HG03064 (cell line): ENCODE data around the gene CDH23.

ENCODE experiments used
- ATAC-seq: cut with Tn5 transposase; IDR thresholded peaks from one replicate; pipeline ENCODE4 v1.9.1; 2021; ENCODE audit warnings: low read depth; ENCODE audit not compliant: unreplicated experiment

Gene CDH23

DNA sequence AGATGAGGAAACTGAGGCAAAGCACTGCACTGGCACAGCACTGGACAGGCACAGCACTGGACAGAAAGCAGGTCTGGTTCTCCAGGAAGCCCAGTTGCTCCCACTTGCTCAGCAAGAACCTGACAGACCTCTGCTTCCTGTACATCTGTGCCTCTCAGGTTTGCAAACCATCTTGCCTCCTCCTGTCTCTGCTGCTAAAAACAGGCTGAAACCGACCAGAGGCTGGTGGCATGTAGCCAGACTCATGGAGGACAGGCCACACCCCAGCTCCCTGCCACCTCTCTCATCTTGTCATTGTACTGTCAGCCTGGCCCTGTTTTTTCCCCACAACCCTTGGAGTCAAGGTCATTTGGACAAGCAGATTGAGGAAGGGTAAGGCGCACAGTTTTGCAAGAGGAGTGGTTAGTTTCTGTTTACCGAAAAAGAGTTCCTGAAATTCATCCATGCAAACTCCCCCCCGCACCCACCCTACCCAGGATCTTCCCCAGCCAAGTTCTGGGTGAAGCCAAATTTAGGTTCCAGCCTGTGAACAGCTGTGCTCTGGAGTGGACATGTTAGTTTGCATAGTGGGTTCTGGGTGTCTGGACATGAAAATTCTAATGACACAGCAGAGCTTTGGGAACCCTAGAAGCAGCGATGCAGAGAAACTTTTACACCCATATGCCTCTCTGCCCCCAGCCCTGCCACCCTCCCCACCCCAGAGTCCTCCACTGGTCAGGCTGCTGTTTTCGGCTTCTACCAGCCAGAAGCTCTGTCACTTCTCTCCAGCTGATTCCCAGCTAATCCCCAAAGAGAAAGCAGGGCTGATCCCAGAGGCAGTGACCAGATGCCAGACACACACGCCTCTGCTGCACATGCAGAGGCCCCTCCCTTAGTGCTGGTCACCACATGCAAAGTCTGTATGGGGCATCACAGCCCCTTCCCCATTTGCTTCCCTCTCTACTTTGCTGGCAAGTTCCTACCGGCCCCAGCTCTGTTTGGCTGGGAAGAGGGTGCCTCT, 331.3 kb downstream of the CDH23 start:
- peak; percentile 61 for ATAC-seq

DNA sequence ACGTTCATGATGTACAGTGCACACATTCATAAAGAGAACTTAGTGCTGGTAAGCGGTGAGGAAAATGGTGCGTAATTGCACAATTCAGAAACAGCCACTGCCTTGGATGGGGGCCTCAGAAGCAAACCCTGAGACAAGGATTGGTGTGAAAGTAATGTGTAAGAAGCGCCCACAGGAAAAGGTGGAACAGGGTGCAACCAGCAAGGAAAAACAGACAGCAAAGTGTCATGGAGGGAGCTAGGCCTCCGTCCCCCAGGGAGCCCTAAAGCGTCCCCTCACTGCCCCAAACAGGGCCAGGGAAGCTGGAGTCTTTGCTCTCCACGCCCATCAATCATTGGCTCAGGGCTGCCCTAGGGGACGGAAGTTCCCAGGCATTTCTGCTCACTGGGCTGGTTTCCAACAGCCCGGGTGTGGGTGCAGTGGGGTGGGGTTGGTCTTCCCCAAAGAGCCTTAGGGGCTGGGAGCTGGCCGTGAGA, 332.5 kb downstream of the CDH23 start:
- no peak for ATAC-seq

DNA sequence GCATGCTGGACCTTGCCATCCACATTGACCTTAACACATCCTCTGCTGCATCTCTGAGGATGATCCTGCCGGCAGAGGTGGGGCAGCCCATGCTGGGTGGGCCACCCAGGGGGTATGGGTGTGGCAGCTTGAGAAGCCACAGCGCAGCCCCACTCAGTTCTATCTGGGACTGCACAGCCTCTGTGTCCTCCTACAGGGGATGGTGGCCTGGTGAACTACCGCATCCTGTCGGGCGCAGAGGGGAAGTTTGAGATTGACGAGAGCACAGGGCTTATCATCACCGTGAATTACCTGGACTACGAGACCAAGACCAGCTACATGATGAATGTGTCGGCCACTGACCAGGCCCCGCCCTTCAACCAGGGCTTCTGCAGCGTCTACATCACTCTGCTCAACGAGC, 335.1 kb downstream of the CDH23 start:
- ATAC-seq, result no peak

DNA sequence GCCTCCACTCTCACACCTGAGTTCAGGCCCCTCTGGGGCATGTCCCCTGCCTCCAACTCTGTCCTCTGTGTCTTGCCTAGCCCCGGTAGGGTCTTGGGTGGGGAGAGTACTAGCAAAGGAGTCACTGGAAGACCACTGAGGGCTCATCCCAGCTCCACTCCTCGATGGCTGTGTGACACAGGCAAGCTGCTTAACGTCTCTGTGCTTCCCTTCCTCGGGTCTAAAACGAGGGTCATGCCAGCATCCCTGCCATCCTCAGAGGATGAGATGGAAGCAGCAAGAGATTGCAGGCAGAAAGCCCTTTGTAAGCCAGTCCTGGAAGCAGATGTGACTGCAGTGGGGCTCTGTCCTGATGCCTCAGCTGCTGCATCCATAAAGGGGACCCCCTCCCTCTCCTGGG, 338.1 kb downstream of the CDH23 start:
- no peak for ATAC-seq

DNA sequence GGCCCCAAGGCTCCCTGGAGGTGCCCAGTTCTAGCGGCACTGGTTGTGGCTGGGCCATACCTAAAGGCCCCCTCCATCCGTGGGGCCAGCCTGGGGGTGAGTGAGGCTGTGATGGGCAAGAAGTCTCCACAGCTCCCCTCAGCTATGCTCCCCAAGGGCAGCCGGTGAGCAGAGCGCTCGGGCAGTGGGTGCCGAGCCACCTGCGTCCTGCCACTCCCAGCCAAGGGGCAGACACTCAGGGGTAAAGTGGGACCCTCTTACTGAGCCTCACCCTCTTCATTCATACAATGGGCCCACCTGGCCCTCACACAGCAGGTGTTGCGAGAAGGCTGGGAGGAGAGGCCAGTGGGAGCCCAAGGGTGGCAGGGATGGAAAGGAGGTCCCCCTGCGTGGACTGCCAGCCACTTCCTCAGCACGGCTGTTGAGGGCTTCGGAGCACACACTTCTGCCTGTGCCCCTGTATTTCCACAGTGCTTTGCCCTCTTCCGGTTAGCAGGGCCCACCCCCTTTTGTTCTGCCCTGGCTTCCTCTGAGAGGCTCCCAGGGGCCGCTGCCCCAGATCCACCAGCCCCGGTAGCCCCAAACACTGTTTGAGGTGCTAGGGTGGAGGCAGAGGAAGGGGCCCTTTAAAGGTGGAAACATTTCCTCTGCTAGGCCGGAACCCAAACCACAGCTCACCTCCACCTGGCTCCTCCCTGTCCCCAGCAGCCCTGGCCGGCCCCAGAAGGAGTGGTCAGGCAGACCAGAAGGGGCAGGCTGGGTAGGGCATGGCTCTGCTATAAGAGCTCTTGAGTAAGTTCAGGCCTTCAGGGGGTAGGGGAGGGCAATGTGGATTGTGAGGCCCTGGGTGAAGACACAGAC, 339.2 kb downstream of the CDH23 start:
- ATAC-seq, result no peak

DNA sequence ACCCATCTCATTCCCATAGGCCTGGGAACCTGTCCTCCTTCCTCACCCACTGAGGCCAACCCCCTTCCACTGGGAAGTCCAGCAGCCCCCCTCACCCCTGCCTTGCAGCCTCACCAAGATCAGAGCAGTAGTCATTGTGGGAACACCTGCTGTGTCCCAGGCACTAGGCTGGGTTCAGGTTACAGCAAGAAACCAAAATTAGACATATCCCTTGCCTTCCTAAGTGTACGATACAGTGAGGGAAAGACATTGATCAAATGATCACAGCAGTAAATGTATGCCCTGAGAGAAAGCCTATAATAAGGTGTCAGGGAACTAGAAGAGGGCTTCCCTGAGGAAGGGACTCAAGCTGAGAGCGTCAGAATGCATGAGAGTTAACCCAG, 339.8 kb downstream of the CDH23 start:
- ATAC-seq, result no peak

DNA sequence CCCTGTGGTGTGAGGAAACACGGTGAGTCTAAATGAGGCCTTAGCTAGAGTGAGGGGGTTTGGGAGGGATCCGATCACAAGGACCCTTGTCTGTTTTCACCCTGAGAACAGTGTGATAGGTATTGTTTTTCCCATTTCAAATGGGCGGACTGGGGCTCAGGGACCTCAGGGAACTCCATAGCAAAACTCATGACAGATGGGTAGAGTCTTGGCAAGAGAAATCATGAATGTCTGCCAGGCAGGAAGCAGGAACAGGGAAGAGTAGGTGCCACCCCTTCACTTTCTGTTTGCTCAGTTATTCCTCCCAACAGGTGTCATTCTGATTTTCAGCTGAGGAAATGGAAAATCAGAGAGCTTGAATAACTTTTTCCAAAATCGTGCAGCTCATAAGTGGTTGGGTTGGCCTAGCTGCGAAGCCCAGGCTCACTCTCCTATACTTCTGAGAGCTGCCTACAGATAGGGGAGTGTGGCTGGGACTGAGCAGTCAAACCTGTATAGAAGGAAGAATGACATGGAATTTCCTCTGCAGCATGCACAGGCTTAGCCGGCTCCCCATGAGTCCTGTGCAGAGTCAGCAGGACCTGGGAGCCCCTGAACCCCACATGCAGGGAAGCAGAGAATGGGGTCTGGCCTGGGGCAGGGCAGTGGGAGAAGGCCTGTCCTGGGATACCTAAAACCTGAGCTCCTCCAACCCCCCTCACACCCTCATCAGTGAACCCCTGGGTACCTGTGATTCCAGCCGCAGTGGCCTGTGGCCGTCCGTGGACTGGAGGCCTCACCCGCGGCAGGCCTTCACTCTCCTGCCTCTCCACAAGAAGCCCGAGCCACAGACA, 340.5 kb downstream of the CDH23 start:
- no peak for ATAC-seq

DNA sequence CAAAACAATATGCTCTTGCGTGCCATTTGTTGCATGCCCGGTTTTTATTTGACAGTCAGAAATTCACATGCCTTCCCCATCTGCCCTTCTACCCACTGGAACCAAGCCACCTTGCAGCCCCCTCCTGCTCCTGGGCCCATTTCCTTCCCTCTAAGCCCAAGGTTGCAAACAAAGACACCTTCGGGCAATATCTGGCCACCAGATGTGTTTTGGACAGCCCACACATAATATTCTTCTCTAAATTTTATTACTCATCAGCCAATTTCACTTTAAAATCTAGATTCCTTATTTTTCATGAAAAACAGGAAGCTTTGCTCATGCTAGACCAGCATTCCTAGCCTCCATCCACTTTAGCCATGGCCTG, 341.1 kb downstream of the CDH23 start:
- ATAC-seq, result no peak

DNA sequence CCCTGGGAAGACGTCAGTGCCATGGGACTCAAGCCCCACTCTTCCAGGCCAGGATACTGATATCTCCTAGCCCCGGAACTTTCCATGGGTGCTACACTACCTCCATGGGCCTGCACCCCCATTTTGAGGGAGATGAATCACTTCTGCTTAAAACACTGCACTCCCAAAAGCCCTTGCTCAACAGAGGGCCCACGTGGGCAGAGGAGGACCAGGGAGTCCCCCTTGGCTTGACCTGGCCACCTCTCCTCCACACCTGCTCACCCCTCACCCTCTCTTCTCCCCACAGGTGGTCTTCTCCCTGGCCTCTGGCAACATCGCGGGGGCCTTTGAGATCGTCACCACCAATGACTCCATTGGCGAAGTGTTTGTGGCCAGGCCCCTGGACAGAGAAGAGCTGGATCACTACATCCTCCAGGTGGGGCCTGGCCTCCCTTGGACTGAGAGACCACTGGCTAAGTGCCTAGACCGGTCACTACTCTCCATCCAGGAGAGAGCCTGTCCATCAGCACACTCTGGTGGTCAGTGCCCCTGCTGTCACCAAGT, 342.7 kb downstream of the CDH23 start:
- ATAC-seq, result no peak

DNA sequence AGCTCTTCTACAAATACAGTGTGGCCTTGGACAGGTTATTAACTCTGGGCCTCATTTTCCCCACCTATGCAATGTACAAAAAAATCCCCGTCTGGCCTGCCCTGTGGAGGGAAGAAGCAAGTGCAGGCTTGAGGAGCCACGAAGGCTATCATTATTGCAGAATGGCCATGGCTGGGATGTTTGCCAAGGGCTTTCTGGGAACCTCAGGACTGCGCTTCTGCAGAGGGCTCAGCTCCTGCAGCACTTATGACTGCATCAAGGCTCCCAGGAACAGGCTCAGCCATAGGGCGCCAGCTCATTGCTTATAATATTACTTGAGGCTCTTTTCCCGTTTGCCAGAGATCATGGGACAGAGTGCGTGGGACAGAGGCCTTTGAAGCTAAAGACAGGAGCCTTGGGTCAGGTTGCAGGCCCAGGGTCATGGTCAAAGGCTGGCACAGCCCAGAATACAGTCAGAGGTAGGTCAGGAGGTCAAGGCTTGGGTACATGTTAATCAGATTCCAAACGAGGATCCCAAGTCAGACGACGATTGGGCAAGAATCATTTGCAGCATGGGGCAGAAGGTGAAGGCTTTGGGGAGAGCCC, 343.4 kb downstream of the CDH23 start:
- ATAC-seq, result no peak

DNA sequence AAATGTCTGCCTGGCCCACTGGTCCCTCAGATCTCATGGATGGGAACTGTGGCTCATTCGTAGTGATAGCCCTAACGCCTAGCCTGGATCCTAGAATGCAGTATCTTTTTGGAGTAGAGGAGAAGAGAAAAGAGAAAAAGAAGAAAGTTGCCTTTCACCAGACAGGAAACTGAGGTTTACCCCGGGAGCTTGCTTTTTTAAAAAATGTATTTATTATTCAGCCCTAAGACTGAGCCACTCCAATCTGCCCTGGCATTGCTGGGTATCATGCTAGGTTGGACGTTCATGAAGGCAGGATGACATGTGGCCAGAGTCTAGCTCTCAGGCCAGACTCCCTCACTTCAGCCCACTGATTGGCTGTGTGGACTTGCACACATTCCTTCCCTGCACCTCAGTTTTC, 344.3 kb downstream of the CDH23 start:
- no peak for ATAC-seq

DNA sequence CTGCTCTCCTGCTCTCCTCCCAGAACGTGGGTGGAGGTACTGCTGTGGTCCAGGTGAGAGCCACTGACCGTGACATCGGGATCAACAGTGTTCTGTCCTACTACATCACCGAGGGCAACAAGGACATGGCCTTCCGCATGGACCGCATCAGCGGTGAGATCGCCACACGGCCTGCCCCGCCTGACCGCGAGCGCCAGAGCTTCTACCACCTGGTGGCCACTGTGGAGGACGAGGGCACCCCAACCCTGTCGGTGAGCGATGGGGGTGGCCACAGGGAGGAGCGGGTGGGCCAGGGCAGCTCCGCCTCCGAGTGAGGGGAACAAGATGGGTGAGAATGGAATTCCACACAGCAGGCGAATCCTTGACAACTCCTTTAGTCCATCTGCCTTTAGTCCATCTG, 345.0 kb downstream of the CDH23 start:
- no peak for ATAC-seq

DNA sequence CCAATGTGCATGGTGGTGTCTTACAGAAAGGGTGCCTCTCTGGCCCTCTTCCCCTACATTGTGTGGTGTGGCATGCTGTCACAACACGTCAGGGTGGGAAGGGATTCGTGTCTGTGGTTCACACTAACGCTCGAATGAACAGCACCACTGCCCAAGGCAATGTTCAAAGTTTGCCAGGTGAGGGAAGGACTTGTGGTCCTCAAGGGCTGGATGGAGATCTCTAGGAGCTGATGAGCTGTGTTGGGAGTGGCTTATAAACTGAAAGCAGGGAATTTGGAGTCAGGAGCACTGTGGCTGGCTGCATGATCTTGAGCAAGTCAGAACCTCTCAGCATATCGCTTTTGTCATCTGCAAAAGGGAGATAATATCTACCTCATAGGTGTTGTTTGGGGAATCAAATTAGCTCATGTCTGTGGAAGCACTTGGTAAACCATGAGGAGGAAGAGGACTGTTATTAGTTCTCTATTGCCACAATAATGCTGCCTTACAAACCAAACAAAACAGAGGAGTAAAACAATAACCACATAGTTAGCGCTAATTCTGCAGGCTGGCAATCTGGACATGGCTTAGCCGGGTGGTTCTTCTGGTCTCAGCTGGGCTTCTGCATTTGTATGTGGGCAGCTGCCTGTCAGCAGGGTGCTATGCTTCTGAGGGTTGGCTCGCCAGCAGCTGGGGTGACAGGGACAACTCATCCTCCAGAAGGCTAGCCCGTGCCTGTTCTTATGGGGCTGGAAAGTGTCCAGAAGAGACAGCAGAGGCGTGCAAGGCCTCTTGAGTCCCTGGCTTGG, 345.8 kb downstream of the CDH23 start:
- ATAC-seq, result no peak

DNA sequence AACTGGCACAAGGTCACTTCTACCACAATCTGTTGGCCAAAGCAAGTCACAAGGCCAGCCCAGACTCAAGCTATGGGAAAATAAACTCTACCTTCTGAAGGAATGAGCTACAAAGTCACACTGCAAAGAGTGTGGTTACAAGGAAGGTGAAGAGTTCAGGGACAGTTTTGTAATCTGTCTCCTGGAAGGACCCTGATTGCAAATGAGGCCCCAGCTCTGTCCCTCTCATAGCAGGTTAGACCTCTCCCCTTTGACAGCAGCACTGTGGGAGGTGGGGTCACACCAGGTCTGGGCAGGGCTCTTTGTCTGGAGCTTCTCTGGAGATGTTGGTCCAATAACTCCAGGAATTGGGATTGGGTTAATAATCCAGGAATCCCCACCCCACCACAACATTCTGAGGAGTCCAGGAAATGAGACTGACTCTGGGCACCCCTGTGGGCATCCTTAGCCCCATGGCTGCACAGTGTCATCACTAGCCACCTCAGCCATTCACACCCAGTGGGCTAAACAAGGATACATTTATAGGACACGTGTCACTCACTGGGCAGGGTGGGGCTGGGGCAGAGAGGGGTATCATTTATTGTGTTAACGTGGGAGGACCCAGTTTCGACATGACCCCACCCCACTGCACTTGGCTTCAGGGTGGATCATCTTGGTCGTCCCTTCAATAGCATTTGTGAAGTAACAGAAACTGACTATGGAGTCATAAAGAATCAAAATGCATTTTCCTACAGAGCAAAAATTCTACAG, 346.5 kb downstream of the CDH23 start:
- ATAC-seq, result no peak

DNA sequence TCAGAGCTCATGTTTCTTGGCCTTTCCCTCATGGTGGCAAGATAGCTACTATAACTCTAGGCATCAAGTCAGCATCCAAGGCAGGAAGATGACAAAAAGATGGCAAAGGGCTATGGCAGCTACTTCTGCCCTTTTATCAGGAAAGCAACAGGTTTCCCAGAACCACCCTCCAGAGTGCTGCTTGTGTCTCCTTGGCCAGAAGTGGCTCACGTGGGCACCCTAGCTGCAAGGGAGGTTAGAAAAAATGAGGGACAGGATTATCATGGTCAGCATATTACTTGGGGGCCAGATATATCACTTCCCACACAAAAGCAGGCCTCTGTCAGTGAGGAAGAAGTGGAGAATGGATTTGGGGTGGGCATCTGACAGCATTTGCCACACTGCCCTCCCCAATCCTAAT, 347.1 kb downstream of the CDH23 start:
- ATAC-seq, result no peak

DNA sequence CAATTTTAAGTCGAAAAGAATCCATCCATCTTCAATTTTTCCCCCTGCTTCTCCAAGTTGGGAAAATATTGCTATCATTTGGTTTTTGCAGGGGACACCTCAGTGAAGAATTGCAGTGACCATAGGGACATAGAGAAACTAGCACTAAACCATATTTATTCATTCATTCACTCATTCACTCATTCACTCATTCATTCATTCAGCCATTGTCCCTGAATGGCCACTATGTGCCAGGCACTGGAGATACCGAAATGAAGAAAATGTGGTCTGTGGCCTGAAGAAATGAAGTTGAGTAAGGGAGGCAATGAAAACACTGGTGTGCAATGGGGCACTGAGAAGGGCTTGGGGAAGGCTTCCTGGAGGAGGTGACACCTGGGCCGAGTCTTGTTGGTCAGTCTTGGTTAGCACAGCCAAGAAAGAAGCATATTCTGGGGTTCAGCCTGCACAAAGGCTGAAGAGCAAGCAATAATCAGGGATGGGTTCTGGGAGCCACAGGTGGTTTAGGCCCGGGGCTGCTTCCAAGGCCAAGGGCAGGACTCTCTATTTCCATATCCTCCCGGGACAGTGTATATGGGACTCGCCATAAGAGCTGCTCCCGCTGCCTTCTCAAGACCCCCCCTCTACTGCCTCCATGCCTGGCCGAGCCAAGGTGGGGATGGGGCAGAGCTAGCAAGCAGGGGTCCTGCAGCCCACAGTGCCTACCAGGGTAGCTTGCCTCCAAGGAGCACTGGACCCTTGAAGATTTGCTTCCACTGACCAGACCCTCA, 348.4 kb downstream of the CDH23 start:
- no peak for ATAC-seq

DNA sequence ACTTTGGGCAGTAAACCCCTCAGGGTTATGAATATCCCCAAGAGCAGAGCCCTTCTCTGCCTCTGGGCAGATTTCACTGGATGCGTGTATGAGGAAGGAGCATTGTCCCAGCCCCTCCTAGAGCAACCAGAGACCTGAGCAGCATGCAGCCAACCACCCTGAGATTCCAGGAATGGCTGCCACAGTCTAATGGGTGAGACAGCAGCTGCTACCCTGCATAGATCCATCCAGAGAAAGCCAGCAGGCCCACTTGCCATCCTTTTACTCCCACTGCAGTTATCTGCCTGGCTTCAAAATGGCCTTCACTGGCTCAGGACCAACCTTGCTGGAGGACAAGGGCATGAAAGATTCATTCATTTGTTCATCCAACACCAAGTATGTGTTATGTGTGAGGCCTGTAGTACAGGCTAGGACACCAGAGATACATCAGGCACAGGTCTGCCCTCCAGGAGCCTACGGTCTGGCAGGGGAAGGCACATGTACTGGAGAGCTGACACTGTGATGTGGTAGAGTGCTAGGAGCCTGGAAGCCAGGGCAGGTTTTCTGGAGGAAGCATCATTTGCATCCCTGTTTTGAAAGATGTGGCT, 349.0 kb downstream of the CDH23 start:
- no peak for ATAC-seq
